OCI-LY1 (cell line): ENCODE results near the gene CHMP6.
"Not testable (repeated sequence)": the region's sequence is repeated elsewhere in the genome, so short reads cannot be mapped to it uniquely, and the experiment has no call there.

ENCODE experiments used
- CTCF ChIP-seq: fragments of 200-600 bp; sonication (generic), shearing (Covaris generic); IDR thresholded peaks from 2 replicates; pipeline ENCODE4 v1.5.1; 2017; ENCODE audit warnings: mild to moderate bottlenecking, antibody characterized with exemption, low read length, moderate library complexity, mixed read lengths
- EZH2 ChIP-seq: fragments of 200-600 bp; sonication (generic), shearing (Covaris generic); IDR thresholded peaks from 2 replicates; pipeline ENCODE4 v1.8.0; 2017; ENCODE audit warnings: borderline replicate concordance, mixed run types, mild to moderate bottlenecking, antibody characterized with exemption, low read length, moderate library complexity, mixed read lengths

DNA sequence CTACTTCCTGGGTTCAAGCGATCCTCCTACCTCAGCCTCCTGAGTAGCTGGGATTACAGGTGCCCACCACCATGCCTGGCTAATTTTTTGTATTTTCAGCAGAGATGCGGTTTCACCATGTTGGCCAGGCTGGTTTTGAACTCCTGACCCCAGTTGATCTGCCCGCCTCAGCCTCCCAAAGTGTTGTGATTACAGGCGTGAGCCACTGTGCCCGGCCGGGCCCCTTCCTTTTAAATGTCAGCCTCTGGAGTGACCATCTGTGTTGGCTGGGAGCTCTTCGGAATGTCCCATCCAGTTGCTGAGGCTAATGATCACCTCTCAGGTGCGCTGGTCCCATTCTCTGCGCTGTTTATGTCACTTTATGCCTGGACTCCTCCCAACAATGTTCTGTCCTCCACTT is 38.7 kb downstream of the CHMP6 start:
- not testable (repeated sequence) for TF ChIP-seq CTCF, EZH2
